ENCODE data around the gene TAGLN3. TPM values are rescaled to one million over a fixed set of nuclear protein-coding genes. Genes with fewer than 3 reads are reported as not detected.

TAGLN3 gene
- total RNA-seq = not detected in 2 replicates

DNA sequence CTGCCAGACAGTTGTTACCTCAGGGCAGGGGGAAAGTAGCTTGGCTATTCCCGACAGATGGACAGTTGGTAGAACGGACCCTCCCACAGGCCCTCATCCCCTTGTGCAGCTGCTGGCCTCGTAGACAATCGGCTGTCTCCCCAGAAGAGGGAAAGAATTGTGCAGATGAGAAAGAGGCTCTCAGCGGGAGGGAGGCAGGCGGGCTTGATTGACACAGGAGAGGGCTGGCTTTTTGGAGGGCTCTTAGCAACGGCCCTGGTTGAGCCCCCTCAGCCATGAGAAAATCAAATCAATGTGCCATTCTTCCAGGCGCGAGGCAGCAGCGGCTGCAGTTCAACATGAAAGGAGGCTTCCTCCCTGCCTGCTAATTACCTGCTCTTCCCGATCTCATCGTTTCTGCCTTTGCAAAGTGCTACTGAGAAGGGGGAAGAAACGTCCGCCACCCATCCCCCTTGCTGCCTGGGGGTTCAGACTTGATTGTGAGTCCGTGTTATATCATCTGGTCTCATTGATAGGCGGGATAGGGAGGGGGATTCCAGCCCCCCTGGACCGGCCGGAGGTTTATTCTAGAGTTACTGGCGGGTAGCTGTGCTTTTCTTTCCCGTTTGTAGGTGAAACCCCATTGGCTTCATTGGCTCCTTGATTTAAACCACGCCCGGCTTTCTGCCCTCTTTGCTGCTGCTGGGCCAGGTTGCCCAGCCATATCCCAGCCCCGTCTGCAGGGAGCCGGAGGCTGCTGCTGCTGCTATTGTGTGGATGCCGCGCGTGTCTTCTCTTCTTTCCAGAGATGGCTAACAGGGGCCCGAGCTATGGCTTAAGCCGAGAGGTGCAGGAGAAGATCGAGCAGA lies at the start of gene TAGLN3:
TSS of gene TAGLN3 (plus strand) at position 287 of the 848 bp plus-strand sequence. CDS start at position 788, 501 bp downstream.

DNA sequence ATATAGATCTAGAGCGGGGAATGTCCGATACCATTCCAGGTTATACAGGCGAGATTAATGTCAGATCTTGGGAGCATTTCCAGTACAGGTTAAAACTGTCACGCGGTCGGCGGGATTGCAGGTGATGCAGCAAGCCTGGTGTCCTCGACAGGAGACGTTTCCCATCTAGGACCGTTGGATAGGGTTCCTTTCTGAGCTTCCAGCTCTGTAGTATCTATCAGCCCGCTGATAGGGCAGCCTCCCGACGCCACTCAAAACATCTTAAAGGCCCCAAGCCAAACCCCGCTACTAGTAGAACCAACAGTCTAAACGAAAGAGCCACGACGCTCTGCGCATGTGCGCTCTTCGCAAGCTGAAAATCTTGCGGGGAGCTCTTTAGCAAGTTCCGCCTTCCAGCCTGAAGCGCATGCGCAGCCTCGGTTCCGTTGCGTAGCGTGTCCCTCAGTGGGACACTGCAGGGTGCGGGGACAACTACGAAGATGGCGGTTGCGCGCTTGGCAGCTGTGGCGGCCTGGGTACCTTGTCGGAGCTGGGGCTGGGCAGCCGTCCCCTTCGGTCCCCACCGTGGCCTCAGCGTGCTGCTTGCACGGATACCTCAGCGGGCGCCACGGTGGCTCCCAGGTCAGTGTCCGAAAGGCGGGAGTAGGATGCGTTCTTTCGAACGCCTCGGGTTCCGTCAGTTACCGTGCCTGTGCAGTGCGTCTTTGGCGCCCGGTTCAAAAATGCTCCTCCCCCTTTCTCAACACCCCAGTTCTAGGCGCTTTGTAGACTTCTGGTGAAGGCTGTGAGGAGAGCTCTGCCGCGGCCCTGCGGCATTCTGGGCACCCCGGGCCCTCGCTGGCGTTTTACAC lies 19.9 kb upstream of the TAGLN3 start, which contains the start of gene ABHD10:
TSS of gene ABHD10 (plus strand) at position 444 of the 851 bp plus-strand sequence. CDS start at position 480, 36 bp downstream.

DNA sequence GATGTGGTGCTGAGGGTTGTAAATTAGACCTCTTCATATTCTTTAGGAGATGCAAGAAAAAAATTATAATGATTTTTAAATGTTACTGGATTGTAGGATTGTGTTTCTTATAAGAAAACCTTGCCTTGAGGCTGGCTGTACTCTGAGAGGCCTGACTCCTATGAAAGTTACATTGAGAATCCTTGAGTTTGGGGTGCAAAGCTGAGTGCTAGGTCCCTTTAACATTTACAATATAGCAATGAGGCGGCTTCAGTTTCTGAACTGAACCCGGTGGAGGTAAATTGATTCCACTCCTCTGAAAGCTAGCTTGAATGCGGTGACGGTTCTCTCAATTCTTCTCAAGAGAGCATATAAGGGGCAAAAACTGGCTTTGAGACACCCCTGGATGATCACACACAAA lies 35.7 kb downstream of the TAGLN3 start, which contains the start of gene TMPRSS7:
TSS of gene TMPRSS7 (plus strand) at position 301 of the 400 bp plus-strand sequence. CDS start 110 bp downstream, outside the sequence.

Other genes with a start within 250 kb of the TAGLN3 start
- 90.4 and 90.5 TPM in 2 replicates for gene PHLDB2, start 139.7 kb upstream of the TAGLN3 start, total RNA-seq
- 27.8 and 31.3 TPM in 2 replicates for gene ABHD10, start 19.9 kb upstream of the TAGLN3 start, total RNA-seq
- not detected in 2 replicates for gene TMPRSS7, start 35.8 kb downstream of the TAGLN3 start, total RNA-seq
- 5.9 and 6.4 TPM in 2 replicates for gene C3orf52, start 87.5 kb downstream of the TAGLN3 start, total RNA-seq
- gene GCSAM, start 134.3 kb downstream of the TAGLN3 start, total RNA-seq = not detected in 2 replicates